Measurements from ENCODE around the gene CRACR2B. TPM values are rescaled to one million over a fixed set of nuclear protein-coding genes. Genes with fewer than 3 reads are reported as not detected.

The CRACR2B gene
- total and polyA plus RNA-seq, 2 of the 13 experiments (the other 11 are each of a cell fraction or from before 2014, with no cell fraction given) = 14.9 to 21.0 TPM

DNA sequence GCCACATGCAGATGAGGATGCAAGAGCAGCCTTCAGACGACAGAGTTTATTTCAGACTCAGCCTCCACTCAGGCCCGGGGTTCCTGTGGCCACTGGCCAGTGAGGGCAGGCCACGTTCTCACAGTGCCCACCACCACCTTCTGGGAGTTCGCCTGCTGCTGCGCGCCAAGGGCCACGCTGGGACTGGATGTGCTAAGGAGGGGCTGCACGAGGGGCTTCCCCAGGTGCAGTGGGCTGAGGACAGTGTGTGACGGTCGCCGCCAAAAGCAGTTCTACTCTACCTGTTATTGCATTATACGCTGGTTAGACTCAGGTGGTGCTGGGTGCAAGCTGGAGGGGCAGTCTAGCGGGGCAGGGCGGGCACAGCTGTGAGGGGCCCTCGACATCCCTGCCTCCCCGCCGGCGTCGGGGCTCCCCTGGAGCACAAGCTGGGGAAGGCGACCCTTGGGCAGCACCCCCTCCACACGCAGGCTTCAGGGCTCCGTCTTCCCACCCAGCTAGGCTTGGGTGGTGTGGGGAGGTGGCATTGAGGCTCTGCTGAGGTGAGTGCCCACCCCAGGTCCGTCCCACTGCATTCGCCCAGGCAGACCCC lies 40.5 kb upstream of the CRACR2B start:
- H4K20me1 ChIP-seq (ENCODE audit: insufficient read depth, low read length) = no peaks in the 10 kb centered on the region
- no peaks in the 10 kb centered on the region for H3K79me2 ChIP-seq (ENCODE audit: insufficient read depth, low read length)
- WGBS (ENCODE audit: low lambda C conversion rate) = 93% methylated on average over 16 of the region's 24 CpGs
- no peak for DNase-seq (ENCODE audit: low spot score)
- no peak for ATAC-seq
- H3K9me3 ChIP-seq (ENCODE audit: low read length) = no peaks in the 10 kb centered on the region
- intact Hi-C loops (cut with micrococcal nuclease; ENCODE audit: unreplicated experiment) (no loop called here), in situ Hi-C loops (cut with HindIII; ENCODE audit: extremely low pct_ligation_motif_present, low pct_unique_long_range_greater_than_20kb) (no loop called here)
- H3K9ac ChIP-seq (ENCODE audit: insufficient read depth, low read depth, low read length) = no peak overlapping the region
- H3K27me3 ChIP-seq (ENCODE audit: control insufficient read depth in 1 of 2, insufficient read depth in 2 of 2, low read length in 2 of 2) = peaks cover 0 to 2% of the 10 kb centered on the region in 2 experiments; a peak in 1 of 5 replicates
- no peak overlapping the region for H2AFZ ChIP-seq (ENCODE audit: low read length)
- peaks cover 0 to 2% of the 10 kb centered on the region in 2 experiments; a peak in 1 of 5 replicates for H3K36me3 ChIP-seq (replicated peaks in 1 of 2; ENCODE audit: control insufficient read depth in 1 of 2, insufficient read depth in 2 of 2, low read length in 2 of 2)
- FAIRE-seq = no peak
- no peak overlapping the region for H3K27ac ChIP-seq (ENCODE audit: extremely low read length, insufficient read depth, low read length)
- POLR2A ChIA-PET = interaction anchor here (1.3 kb wide), 1 partner anchor 9 kb away, joined by 3 read pairs; no protein-coding TSS in a partner anchor
- no peak overlapping the region for H3K4me2 ChIP-seq (ENCODE audit: low read depth, low read length)
- H3K4me3 ChIP-seq (replicated peaks in 1 of 3; ENCODE audit: insufficient read depth in 1 of 3, low read depth in 2 of 3, low read length in 3 of 3) = no peak overlapping the region
- no TSS peak for BruUV-seq (replicated peaks)
- TF ChIP-seq, protein P1, sequence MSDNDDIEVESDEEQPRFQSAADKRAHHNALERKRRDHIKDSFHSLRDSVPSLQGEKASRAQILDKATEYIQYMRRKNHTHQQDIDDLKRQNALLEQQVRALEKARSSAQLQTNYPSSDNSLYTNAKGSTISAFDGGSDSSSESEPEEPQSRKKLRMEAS (IDR thresholded peaks at IDR 0.05) = no peak
- TF ChIP-seq HNRNPK (IDR thresholded peaks at IDR 0.05; ENCODE audit: low read depth, low read length, poor library complexity, severe bottlenecking) = no peak
- TF ChIP-seq ZBTB14 (CRISPR knock-in tag; IDR thresholded peaks at IDR 0.05) = no peak
- TF ChIP-seq ZNF737 (CRISPR knock-in tag; IDR thresholded peaks at IDR 0.05; ENCODE audit: borderline replicate concordance) = no peak
- no peak for TF ChIP-seq ATF1 (CRISPR knock-in tag; IDR thresholded peaks at IDR 0.05)
- TF ChIP-seq ZNF775 (CRISPR knock-in tag; IDR thresholded peaks at IDR 0.05; ENCODE audit: borderline replicate concordance) = no peak
- no peak for TF ChIP-seq GLI4 (CRISPR knock-in tag; IDR thresholded peaks at IDR 0.05; ENCODE audit: borderline replicate concordance)
- peak; percentile 18 for TF ChIP-seq AGO2 (optimal IDR thresholded peaks at IDR 0.05; ENCODE audit: low read depth, low read length)
- CTCF ChIA-PET (ENCODE audit: low intra/inter-chr PET ratio, low total read pairs) = no interaction called here
- H3K4me1 ChIP-seq (ENCODE audit: insufficient read depth, low read length) = peaks cover 21% of the 10 kb centered on the region

Data from HepG2 (cell line).